HG02885 (cell line): Measurements from ENCODE around the gene AP2S1.
"Not testable (repeated sequence)": the region's sequence is repeated elsewhere in the genome, so short reads cannot be mapped to it uniquely, and the experiment has no call there.

Experiments
- ATAC-seq: cut with Tn5 transposase; IDR thresholded peaks from one replicate; pipeline ENCODE4 v1.9.1; 2021; ENCODE audit warnings: mild to moderate bottlenecking; ENCODE audit not compliant: unreplicated experiment, poor library complexity

The AP2S1 gene

GRCh38 chr19:46850228-46851203, at the start of gene AP2S1:
Gene AP2S1 (minus strand): TSS chr19:46850846. CDS start chr19:46850766, 80 bp downstream.
- peak; percentile 95 for ATAC-seq

- no peak for ATAC-seq
Observed at GRCh38 chr19:46900341-46900740, 49.7 kb upstream of the AP2S1 start.

- no peak for ATAC-seq
Observed at GRCh38 chr19:46898731-46899130, 48.1 kb upstream of the AP2S1 start.

GRCh38 chr19:46896076-46896794, 45.6 kb upstream of the AP2S1 start:
- no peak for ATAC-seq

- no peak for ATAC-seq
Observed at GRCh38 chr19:46892252-46893179, 41.9 kb upstream of the AP2S1 start.

GRCh38 chr19:46890423-46891170, 40.0 kb upstream of the AP2S1 start:
- ATAC-seq, result no peak

- no peak for ATAC-seq
Observed at GRCh38 chr19:46887240-46887782, 36.7 kb upstream of the AP2S1 start.

GRCh38 chr19:46886546-46887239, 36.0 kb upstream of the AP2S1 start:
- no peak for ATAC-seq

- no peak for ATAC-seq
Observed at GRCh38 chr19:46885411-46885810, 34.8 kb upstream of the AP2S1 start.

GRCh38 chr19:46882751-46883150, 32.1 kb upstream of the AP2S1 start:
- not testable (repeated sequence) for ATAC-seq

GRCh38 chr19:46882034-46882433, 31.4 kb upstream of the AP2S1 start:
- ATAC-seq, result no peak

GRCh38 chr19:46881092-46881491, 30.4 kb upstream of the AP2S1 start:
- no peak for ATAC-seq

- ATAC-seq, result no peak
Observed at GRCh38 chr19:46880431-46880830, 29.8 kb upstream of the AP2S1 start.

GRCh38 chr19:46878613-46879375, 28.1 kb upstream of the AP2S1 start:
- no peak for ATAC-seq

GRCh38 chr19:46875657-46876056, 25.0 kb upstream of the AP2S1 start:
- ATAC-seq, result no peak

GRCh38 chr19:46875234-46875633, 24.6 kb upstream of the AP2S1 start:
- ATAC-seq, result no peak

GRCh38 chr19:46872967-46873366, 22.3 kb upstream of the AP2S1 start:
- ATAC-seq, result no peak

GRCh38 chr19:46871173-46871572, 20.5 kb upstream of the AP2S1 start:
- not testable (repeated sequence) for ATAC-seq
